Right atrium auricular region (tissue), 2 donors: ENCODE data around the gene KIRREL3. TPM values are rescaled to one million over a fixed set of nuclear protein-coding genes. Genes with fewer than 3 reads are reported as not detected.

Source experiments
- DNase-seq: peaks from one replicate; pipeline ENCODE4 v3.0.0-alpha.2; 2019; ENCODE audit warnings: low spot score
- H3K27ac ChIP-seq, 2 donors: fragments of 200-600 bp; sonication (generic); 1 replicate in 1 of 2; 2 replicates in 1 of 2; pipeline ENCODE4 v1.5.1; 2016 to 2019
- H3K27me3 ChIP-seq, 2 donors: fragments of 200-600 bp; sonication (generic); one replicate each; pipeline versions ENCODE4 v1.5.1 to v1.6.0; 2017 to 2019
- H3K36me3 ChIP-seq: fragments of 200-600 bp; sonication (generic); one replicate; pipeline ENCODE4 v1.5.1; 2016
- H3K4me1 ChIP-seq, 2 donors: fragments of 200-600 bp; sonication (generic); one replicate each; pipeline versions ENCODE4 v1.5.1 to v1.6.0; 2017 to 2019
- H3K4me3 ChIP-seq, 2 donors: fragments of 200-600 bp; sonication (generic); 1 replicate in 1 of 2; 2 replicates in 1 of 2; pipeline ENCODE4 v1.5.1; 2017 to 2019; ENCODE audit warnings: mild to moderate bottlenecking in 1 of 2, moderate library complexity in 1 of 2
- H3K9me3 ChIP-seq, 2 donors: fragments of 200-600 bp; sonication (generic); one replicate each; pipeline ENCODE4 v1.5.1; 2019
- total RNA-seq, 2 donors: library from RNA; depleted of rRNA; stranded (reverse); fragments of >200 nt; gene quantifications; one replicate each; pipeline ENCODE4 v1.1.0, GENCODE V29; 2016
- TF ChIP-seq, protein P1 (sequence below), 2 donors: fragments of 200-600 bp; sonication (generic); IDR thresholded peaks; one replicate each; pipeline ENCODE4 v1.5.1; 2019; ENCODE audit warnings: antibody characterized with exemption in 2 of 2

KIRREL3 gene
- total RNA-seq, 2 donors from 2014 or later = 0.51 to 0.74 TPM

DNA sequence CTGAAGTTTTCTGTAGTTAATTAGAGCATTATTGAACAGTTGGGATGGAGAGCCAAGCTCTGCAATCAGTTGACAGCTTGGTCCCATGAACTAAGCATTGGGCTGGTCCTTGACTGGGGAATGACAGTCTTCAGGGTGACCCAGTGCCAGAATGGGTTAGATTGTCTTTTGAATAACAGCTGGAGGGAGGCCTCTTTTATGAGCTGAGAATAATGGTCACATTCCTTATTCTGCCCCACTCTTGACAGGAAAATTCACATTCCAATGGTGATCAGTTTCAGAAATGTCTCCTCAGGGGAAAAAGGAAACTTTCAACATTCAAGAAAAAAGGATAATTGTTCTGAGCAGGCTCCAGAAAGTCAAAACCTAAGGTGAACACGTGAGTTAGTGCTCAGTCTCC lies 113.9 kb downstream of the KIRREL3 start:
- TF ChIP-seq, protein P1, sequence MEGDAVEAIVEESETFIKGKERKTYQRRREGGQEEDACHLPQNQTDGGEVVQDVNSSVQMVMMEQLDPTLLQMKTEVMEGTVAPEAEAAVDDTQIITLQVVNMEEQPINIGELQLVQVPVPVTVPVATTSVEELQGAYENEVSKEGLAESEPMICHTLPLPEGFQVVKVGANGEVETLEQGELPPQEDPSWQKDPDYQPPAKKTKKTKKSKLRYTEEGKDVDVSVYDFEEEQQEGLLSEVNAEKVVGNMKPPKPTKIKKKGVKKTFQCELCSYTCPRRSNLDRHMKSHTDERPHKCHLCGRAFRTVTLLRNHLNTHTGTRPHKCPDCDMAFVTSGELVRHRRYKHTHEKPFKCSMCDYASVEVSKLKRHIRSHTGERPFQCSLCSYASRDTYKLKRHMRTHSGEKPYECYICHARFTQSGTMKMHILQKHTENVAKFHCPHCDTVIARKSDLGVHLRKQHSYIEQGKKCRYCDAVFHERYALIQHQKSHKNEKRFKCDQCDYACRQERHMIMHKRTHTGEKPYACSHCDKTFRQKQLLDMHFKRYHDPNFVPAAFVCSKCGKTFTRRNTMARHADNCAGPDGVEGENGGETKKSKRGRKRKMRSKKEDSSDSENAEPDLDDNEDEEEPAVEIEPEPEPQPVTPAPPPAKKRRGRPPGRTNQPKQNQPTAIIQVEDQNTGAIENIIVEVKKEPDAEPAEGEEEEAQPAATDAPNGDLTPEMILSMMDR (IDR thresholded peaks at IDR 0.05) = no peak
- Histone ChIP-seq H3K4me3 (no peak overlapping the region), H3K9me3 (no peaks in the 10 kb centered on the region), H3K4me1 (peaks cover 0 to 5% of the 10 kb centered on the region in 2 donors), H3K27ac (no peak overlapping the region), H3K36me3 (no peaks in the 10 kb centered on the region), H3K27me3 (no peaks in the 10 kb centered on the region)
- DNase-seq = no peak

DNA sequence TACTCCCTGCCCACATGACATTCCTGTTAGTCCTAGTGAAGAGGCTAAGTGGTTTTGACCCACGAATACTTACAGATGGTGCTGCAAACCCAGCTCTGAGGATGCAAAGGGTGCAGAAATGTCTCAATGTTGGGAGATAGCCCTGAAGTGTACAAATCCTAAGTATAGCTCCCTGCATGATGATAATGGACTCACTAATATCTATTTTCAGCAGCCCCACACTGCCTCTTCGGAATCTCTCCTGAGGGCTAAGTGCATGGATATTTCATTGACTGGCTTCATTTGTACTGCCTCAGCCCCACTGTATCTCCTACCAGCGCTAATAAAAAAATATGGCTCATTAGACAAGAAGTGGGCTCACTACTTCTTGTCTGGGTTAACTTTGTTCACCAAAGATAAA lies 114.5 kb downstream of the KIRREL3 start:
- TF ChIP-seq, protein P1 (IDR thresholded peaks at IDR 0.05) = no peak
- no peaks in the 10 kb centered on the region for H3K4me1 ChIP-seq
- no peak overlapping the region for H3K27ac ChIP-seq
- DNase-seq = no peak
- no peak overlapping the region for H3K4me3 ChIP-seq
- H3K27me3 ChIP-seq = no peaks in the 10 kb centered on the region
- no peaks in the 10 kb centered on the region for H3K9me3 ChIP-seq
- no peaks in the 10 kb centered on the region for H3K36me3 ChIP-seq

DNA sequence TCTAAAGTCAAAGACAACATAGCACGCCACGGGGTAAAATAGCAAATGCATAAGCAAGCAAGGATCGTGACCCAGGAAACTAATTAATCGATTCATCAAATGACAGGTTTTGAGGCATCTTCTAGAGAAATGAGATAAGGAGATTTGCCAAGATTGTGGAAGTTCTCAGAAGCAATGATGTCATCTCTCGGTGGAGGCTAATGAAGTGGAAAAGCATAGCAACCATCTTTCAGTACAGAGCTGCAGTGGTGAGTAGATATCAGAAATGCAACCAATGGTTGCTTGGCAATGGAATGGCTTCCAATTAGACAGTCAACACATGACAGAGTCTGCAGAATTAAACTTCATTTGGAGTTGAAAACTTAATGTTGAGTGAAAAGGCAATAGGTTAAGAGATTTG lies 116.0 kb downstream of the KIRREL3 start:
- DNase-seq = no peak
- TF ChIP-seq, protein P1 (IDR thresholded peaks at IDR 0.05) = no peak
- Histone ChIP-seq H3K27me3 (no peaks in the 10 kb centered on the region), H3K4me1 (no peaks in the 10 kb centered on the region), H3K9me3 (no peaks in the 10 kb centered on the region), H3K4me3 (no peak overlapping the region), H3K36me3 (no peaks in the 10 kb centered on the region), H3K27ac (no peak overlapping the region)

DNA sequence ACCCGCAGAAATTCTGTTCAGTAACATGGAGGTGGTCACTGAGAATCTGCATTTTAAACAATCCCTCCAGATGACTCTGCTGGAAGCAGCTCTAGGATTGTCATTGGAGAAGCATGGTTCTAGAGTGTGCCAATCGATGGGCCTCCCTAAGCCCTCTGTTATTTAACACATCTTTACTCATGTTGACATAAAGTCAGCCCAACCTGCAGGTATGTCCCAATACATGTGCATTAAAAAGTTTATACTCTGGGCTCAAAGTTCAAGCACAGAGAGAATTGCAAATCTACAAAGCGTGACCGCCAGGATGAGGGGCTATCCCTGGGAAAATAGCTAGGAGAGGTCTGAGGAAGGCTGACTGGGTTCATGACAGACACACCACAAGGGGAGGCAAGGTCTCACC lies 116.4 kb downstream of the KIRREL3 start:
- H3K4me3 ChIP-seq = no peak overlapping the region
- no peak overlapping the region for H3K27ac ChIP-seq
- no peaks in the 10 kb centered on the region for H3K27me3 ChIP-seq
- H3K36me3 ChIP-seq = no peaks in the 10 kb centered on the region
- no peaks in the 10 kb centered on the region for H3K9me3 ChIP-seq
- no peaks in the 10 kb centered on the region for H3K4me1 ChIP-seq
- no peak for DNase-seq
- TF ChIP-seq, protein P1 (IDR thresholded peaks at IDR 0.05) = no peak

DNA sequence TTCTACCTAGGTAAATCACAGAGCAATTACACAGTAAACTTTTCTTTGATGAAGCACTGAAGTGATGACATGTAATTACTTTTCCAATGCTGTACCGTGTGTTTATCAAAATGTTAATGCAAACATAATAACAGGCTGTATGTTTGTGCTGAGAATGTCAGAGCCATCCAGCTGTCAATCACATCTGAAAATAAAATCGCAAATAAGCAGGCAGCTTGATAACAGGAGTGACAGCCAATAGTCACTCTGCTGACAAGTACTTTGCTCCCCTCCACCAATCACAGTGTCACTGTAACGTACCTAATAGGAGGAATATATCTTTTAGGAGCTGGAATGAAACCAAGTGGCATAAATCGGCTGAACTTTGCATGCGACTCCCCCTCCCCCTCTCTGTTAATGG lies 119.7 kb downstream of the KIRREL3 start:
- H3K9me3 ChIP-seq = no peaks in the 10 kb centered on the region
- H3K4me1 ChIP-seq = no peaks in the 10 kb centered on the region
- DNase-seq = no peak
- TF ChIP-seq, protein P1 (IDR thresholded peaks at IDR 0.05) = no peak
- no peak overlapping the region for H3K4me3 ChIP-seq
- no peaks in the 10 kb centered on the region for H3K36me3 ChIP-seq
- H3K27ac ChIP-seq = no peak overlapping the region
- H3K27me3 ChIP-seq = no peaks in the 10 kb centered on the region

DNA sequence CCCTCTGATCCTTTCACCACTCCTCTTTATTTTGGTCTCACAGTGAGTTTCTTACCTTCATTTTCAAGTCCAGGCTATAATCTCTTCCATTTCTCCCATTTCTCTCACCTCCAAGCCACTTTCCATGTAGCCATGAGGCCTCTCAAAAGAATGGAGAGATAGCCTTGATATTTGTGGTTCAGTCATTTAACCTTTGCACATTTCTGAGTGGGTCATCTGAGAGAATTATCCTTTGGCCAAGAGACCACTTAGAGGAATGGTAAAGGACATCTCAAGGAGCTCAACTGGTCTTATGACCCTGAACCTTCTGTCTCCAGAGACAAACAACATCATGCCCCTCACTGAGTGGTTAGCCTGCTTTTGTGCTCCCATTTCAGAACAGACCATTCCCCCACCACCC lies 121.1 kb downstream of the KIRREL3 start:
- DNase-seq = no peak
- Histone ChIP-seq H3K27me3 (no peaks in the 10 kb centered on the region), H3K36me3 (no peaks in the 10 kb centered on the region), H3K4me1 (no peaks in the 10 kb centered on the region), H3K4me3 (no peak overlapping the region), H3K27ac (no peak overlapping the region), H3K9me3 (no peaks in the 10 kb centered on the region)
- TF ChIP-seq, protein P1 (IDR thresholded peaks at IDR 0.05) = no peak
